ENCODE measurements around the gene RNF31. TPM values are rescaled to one million over a fixed set of nuclear protein-coding genes. Genes with fewer than 3 reads are reported as not detected.

RNF31 gene
- total and polyA plus RNA-seq, 2 of the 13 experiments (the other 11 are each of a cell fraction or from before 2014, with no cell fraction given): 48.2 to 86.8 TPM

GRCh38 chr14:24114532-24115421 is 32.5 kb upstream of the RNF31 start, which contains the start of the genes DCAF11 and NRL (continued):
- peak; percentile 27; the same call in 1 of the 2 replicates for TF ChIP-seq ZBED4 (CRISPR knock-in tag; IDR thresholded peaks at IDR 0.05; ENCODE audit: borderline replicate concordance)
- no peak; the same call in 1 of the 2 replicates for TF ChIP-seq ZNF512 (CRISPR knock-in tag; IDR thresholded peaks at IDR 0.05)
- TF ChIP-seq PAX8 (CRISPR knock-in tag; IDR thresholded peaks at IDR 0.05; ENCODE audit: borderline replicate concordance): peak; percentile 83; the same call in 1 of the 2 replicates
- TF ChIP-seq AHR (CRISPR knock-in tag; IDR thresholded peaks at IDR 0.05): peak; percentile 98
- peak; percentile 82 for TF ChIP-seq ZNF407 (CRISPR knock-in tag; IDR thresholded peaks at IDR 0.05; ENCODE audit: not compliant biosample characterization)
- peak; percentile 16; the same call in 1 of the 2 replicates for TF ChIP-seq ZNF124 (CRISPR knock-in tag; IDR thresholded peaks at IDR 0.05)
- TF ChIP-seq ZNF275 (CRISPR knock-in tag; IDR thresholded peaks at IDR 0.05; ENCODE audit: borderline replicate concordance): peak; percentile 95
- peak; percentile 99 for TF ChIP-seq KLF9 (CRISPR knock-in tag; IDR thresholded peaks at IDR 0.05; ENCODE audit: low read depth)
- peak; percentile 90; the same call in 1 of the 2 replicates for TF ChIP-seq TRAFD1 (CRISPR knock-in tag; IDR thresholded peaks at IDR 0.05; ENCODE audit: borderline replicate concordance)

All from HepG2 (cell line).